ENCODE data around the gene PTER. TPM values are rescaled to one million over a fixed set of nuclear protein-coding genes. Genes with fewer than 3 reads are reported as not detected.

The PTER gene
- total RNA-seq, 2 experiments from 2014 or later: 8.2 to 9.7 TPM

GRCh38 chr10:16527452-16527851 is 90.6 kb downstream of the PTER start:
- H3K4me3 Mint-ChIP-seq: no peak overlapping the region
- H3K36me3 Mint-ChIP-seq (ENCODE audit: low read depth): no peaks in the 10 kb centered on the region
- ATAC-seq (ENCODE audit: poor library complexity): no peak
- no peak overlapping the region for H3K27ac Mint-ChIP-seq
- peaks cover 37% of the 10 kb centered on the region for H3K27me3 Mint-ChIP-seq
- Histone ChIP-seq H3K36me3 (ENCODE audit: insufficient read depth, low read length) (no peaks in the 10 kb centered on the region), H3K4me1 (ENCODE audit: insufficient read depth, low read length) (no peaks in the 10 kb centered on the region), H3K27me3 (ENCODE audit: control insufficient read depth in 1 of 2, insufficient read depth in 2 of 2, low read length in 2 of 2) (peaks cover 6 to 11% of the 10 kb centered on the region in 2 experiments), H3K9me3 (ENCODE audit: control insufficient read depth in 1 of 2, insufficient read depth in 1 of 2, low read length in 2 of 2) (no peaks in the 10 kb centered on the region), H3K4me3 (ENCODE audit: low read length) (no peak overlapping the region), H3K27ac (ENCODE audit: low read depth in 1 of 2, low read length in 2 of 2) (no peak overlapping the region)
- intact Hi-C loops (cut with DNase I, micrococcal nuclease): no loop called here
- no peak for DNase-seq
- CTCF ChIA-PET: no interaction called here
- TF ChIP-seq CTCF (IDR thresholded peaks at IDR 0.05): no peak
- POLR2A ChIA-PET: no interaction called here
- H3K9me3 Mint-ChIP-seq: no peaks in the 10 kb centered on the region
- H3K4me1 Mint-ChIP-seq (ENCODE audit: low read depth): no peaks in the 10 kb centered on the region

- H3K36me3 ChIP-seq (ENCODE audit: insufficient read depth, low read length): no peaks in the 10 kb centered on the region
- H3K27me3 ChIP-seq (ENCODE audit: control insufficient read depth in 1 of 2, insufficient read depth in 2 of 2, low read length in 2 of 2): no peaks in the 10 kb centered on the region
- peaks cover 16% of the 10 kb centered on the region for H3K27me3 Mint-ChIP-seq
- no peaks in the 10 kb centered on the region for H3K9me3 Mint-ChIP-seq
- H3K4me1 Mint-ChIP-seq (ENCODE audit: low read depth): no peaks in the 10 kb centered on the region
- DNase-seq (no peak), ATAC-seq (ENCODE audit: poor library complexity) (no peak)
- no peak for TF ChIP-seq CTCF (IDR thresholded peaks at IDR 0.05)
- H3K9me3 ChIP-seq (ENCODE audit: control insufficient read depth in 1 of 2, insufficient read depth in 1 of 2, low read length in 2 of 2): no peaks in the 10 kb centered on the region
- no peak overlapping the region for H3K27ac Mint-ChIP-seq
- CTCF ChIA-PET: no interaction called here
- no peaks in the 10 kb centered on the region for H3K4me1 ChIP-seq (ENCODE audit: insufficient read depth, low read length)
- intact Hi-C loops (cut with DNase I, micrococcal nuclease): no loop called here
- H3K4me3 ChIP-seq (ENCODE audit: low read length): no peak overlapping the region
- no peak overlapping the region for H3K4me3 Mint-ChIP-seq
- H3K27ac ChIP-seq (ENCODE audit: low read depth in 1 of 2, low read length in 2 of 2): no peak overlapping the region
- POLR2A ChIA-PET: no interaction called here
- no peaks in the 10 kb centered on the region for H3K36me3 Mint-ChIP-seq (ENCODE audit: low read depth)
Measured at GRCh38 chr10:16529853-16530252, 93.0 kb downstream of the PTER start.

GRCh38 chr10:16536155-16536554 is 99.3 kb downstream of the PTER start:
- CTCF ChIA-PET: no interaction called here
- peaks cover 0 to 3% of the 10 kb centered on the region in 2 experiments for H3K27me3 ChIP-seq (ENCODE audit: control insufficient read depth in 1 of 2, insufficient read depth in 2 of 2, low read length in 2 of 2)
- no peaks in the 10 kb centered on the region for H3K36me3 ChIP-seq (ENCODE audit: insufficient read depth, low read length)
- no peak for DNase-seq
- no peaks in the 10 kb centered on the region for H3K9me3 ChIP-seq (ENCODE audit: control insufficient read depth in 1 of 2, insufficient read depth in 1 of 2, low read length in 2 of 2)
- POLR2A ChIA-PET: no interaction called here
- H3K27ac Mint-ChIP-seq: no peak overlapping the region
- peaks cover 19% of the 10 kb centered on the region for H3K27me3 Mint-ChIP-seq
- no peak for ATAC-seq (ENCODE audit: poor library complexity)
- no peak overlapping the region for H3K4me3 ChIP-seq (ENCODE audit: low read length)
- no peak for TF ChIP-seq CTCF (IDR thresholded peaks at IDR 0.05)
- no peaks in the 10 kb centered on the region for H3K4me1 Mint-ChIP-seq (ENCODE audit: low read depth)
- no peak overlapping the region for H3K4me3 Mint-ChIP-seq
- H3K4me1 ChIP-seq (ENCODE audit: insufficient read depth, low read length): no peaks in the 10 kb centered on the region
- no peak overlapping the region for H3K27ac ChIP-seq (ENCODE audit: low read depth in 1 of 2, low read length in 2 of 2)
- H3K36me3 Mint-ChIP-seq (ENCODE audit: low read depth): no peaks in the 10 kb centered on the region
- no peaks in the 10 kb centered on the region for H3K9me3 Mint-ChIP-seq
- intact Hi-C loops (cut with DNase I, micrococcal nuclease): no loop called here

All from CD4-positive, alpha-beta T cell (primary cell).